Lower leg skin (tissue), 3 donors: Measurements from ENCODE around the gene CREBBP.

Experiments
- CTCF ChIP-seq, 3 donors: fragments of 450-650 bp; IDR thresholded peaks; one replicate each; pipeline ENCODE4 v1.5.1; 2016; ENCODE audit warnings: antibody characterized with exemption in 3 of 3, mild to moderate bottlenecking in 3 of 3, moderate library complexity in 2 of 3
- POLR2A ChIP-seq, 2 donors: fragments of 450-650 bp; IDR thresholded peaks; one replicate each; pipeline ENCODE4 v1.6.1; 2016 to 2017; ENCODE audit warnings: antibody characterized with exemption in 2 of 2, mild to moderate bottlenecking in 1 of 2, moderate library complexity in 1 of 2

DNA sequence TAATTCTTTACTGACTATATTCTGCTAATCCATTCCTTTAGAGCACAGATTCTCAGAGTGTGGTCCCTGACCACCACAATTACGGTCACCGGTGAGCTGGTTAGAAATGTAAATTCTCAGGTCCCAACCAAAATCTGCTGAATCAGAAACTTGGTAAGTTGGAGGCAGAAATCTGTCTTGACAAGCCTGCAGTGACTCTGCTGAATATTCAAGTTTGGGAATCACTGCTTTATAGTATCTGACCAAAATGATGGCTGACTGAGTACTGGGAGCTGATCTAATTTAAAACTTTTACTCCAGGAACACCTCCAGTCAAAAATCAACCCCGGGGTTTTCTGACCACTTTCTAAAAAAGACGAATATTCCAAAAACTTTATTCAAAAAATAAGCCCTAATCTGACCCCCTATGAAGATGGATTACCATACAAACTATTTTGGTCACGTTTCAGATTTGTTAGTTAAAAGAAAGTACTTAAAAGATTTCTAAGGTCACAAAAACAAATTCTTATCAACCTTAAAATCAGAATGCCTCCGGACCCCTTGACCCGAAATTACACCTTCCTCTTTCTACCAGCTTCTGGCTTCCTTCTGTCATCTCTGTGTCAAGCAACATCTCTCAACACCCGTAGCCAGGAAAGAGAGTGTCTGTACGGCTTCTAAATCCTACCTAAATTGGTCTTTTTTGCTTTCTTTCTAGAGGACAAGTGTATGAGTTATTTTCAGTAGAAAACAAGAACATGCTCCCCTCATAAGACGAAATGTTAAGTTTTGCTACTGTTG, 38.6 kb downstream of the CREBBP start:
- TF ChIP-seq POLR2A (IDR thresholded peaks at IDR 0.05) (no peak), CTCF (IDR thresholded peaks at IDR 0.05) (no peak)
